ENCODE data around the gene LRRN2.
"Not testable (repeated sequence)": the region's sequence is repeated elsewhere in the genome, so short reads cannot be mapped to it uniquely, and the experiment has no call there.

LRRN2 gene

DNA sequence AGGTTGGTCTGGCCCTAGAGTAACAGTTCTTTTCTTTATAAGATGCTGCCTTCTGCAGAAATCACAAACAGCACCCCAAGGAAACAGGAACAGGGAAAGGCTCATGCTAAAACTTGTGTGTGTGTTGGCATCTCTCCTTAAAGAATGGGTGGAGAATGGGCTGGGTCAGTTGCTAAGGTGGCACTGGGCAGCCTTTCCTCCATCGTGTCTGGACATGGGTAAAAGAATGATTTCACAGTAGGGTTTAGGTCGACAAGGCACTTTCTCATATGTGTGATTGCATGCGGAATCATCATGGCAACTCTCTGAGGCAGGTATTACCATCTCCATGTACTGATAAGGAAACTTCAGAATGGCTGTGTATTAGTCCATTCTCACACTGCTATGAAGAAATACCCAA lies 40.3 kb downstream of the LRRN2 start:
- ChIA-PET CTCF (interaction anchor here (1.6 kb wide), 1 partner anchor 9 kb away, joined by 4 read pairs; no protein-coding TSS in a partner anchor), POLR2A (no interaction called here)
- TF ChIP-seq, protein P1, sequence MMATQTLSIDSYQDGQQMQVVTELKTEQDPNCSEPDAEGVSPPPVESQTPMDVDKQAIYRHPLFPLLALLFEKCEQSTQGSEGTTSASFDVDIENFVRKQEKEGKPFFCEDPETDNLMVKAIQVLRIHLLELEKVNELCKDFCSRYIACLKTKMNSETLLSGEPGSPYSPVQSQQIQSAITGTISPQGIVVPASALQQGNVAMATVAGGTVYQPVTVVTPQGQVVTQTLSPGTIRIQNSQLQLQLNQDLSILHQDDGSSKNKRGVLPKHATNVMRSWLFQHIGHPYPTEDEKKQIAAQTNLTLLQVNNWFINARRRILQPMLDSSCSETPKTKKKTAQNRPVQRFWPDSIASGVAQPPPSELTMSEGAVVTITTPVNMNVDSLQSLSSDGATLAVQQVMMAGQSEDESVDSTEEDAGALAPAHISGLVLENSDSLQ (IDR thresholded peaks at IDR 0.05) = no peak
- no peak for TF ChIP-seq LEF1 (IDR thresholded peaks at IDR 0.05; ENCODE audit: borderline replicate concordance)
- no peak for TF ChIP-seq SUZ12 (IDR thresholded peaks at IDR 0.05)
- TF ChIP-seq NFRKB (IDR thresholded peaks at IDR 0.05) = no peak
- no peak for DNase-seq (ENCODE audit: extremely low spot score)

DNA sequence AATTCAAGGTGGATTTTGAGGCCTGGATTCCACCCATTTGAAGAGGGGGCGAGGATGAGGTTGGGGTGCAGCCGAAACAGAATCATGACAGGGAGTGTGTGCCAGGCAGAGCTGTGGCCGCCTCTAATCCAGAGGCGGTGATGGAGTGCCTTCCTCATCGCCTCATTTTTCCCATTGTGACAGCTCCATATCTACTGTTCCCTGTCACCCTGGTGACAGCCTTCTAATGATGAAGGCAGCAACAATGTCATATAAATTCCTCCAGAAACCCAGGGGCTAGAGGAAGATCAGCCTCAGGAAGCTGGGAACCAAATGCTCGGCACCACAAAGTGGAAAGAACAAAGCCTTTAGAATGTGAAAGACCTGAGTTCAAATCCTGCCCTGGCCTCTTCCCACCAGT lies 42.0 kb downstream of the LRRN2 start:
- no peak for TF ChIP-seq FOXA1 (IDR thresholded peaks at IDR 0.05)
- DNase-seq (ENCODE audit: extremely low spot score) = no peak
- POLR2A ChIA-PET = no interaction called here
- CTCF ChIA-PET = interaction anchor here (1.0 to 1.6 kb wide), 2 partner anchors 11 to 75 kb away, joined by 3 to 4 read pairs; no protein-coding TSS in a partner anchor

DNA sequence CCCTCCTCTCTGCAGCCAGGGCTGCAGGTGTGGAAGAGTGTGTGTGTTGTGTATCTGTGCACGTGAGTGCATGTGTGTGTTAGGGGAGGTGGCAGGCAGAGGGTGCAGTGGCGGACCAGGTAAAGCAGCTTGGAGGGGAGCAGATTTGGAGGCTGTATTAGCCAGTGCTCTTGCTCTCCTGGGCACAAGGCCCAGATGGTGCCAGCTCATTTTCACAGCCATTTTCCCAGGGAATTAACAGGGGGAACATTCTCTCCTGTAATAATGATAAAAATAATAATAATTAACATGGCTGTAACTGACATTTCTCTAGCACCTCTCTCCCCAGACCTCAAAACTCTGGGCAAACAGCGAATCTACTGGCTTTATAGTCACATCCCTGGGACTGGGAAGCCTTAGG lies 43.6 kb downstream of the LRRN2 start:
- ChIA-PET CTCF (interaction anchor here (0.8 kb wide), 1 partner anchor 149 kb away, joined by 3 read pairs; no protein-coding TSS in a partner anchor), POLR2A (no interaction called here)
- no peak for DNase-seq (ENCODE audit: extremely low spot score)
- TF ChIP-seq NFRKB (IDR thresholded peaks at IDR 0.05) = no peak
- TF ChIP-seq ELF4 (IDR thresholded peaks at IDR 0.05) = no peak

DNA sequence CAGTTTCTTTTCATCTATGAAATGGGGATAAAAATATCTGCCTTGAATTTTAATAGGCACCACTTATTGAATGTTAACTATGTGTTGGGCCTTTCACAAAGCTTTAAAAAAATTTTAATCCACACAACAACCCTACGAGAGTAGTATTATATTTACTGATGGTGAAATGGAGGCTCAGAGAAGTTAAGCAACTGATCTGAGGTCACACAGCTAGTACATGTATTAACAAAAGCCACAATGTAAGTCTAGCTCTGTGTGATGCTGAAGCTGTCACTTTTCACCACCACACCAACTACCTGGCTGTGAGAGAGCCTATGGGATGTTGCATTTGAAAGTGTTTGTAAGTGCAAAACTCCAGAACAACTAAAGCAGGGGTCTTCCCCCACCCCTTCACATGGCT lies 44.1 kb downstream of the LRRN2 start:
- POLR2A ChIA-PET = no interaction called here
- DNase-seq (ENCODE audit: extremely low spot score) = no peak
- CTCF ChIA-PET = no interaction called here
- no peak for TF ChIP-seq CTBP1 (IDR thresholded peaks at IDR 0.05; ENCODE audit: borderline replicate concordance)
- no peak for TF ChIP-seq BHLHE40 (IDR thresholded peaks at IDR 0.05; ENCODE audit: borderline replicate concordance)
- no peak for TF ChIP-seq ZNF384 (IDR thresholded peaks at IDR 0.05)
- TF ChIP-seq FOXM1 (IDR thresholded peaks at IDR 0.05; ENCODE audit: borderline replicate concordance) = no peak
- no peak for TF ChIP-seq TARDBP (IDR thresholded peaks at IDR 0.05)
- no peak for TF ChIP-seq FOXA1 (IDR thresholded peaks at IDR 0.05)
- TF ChIP-seq L3MBTL2 (conservative IDR thresholded peaks at IDR 0.05) = no peak
- TF ChIP-seq SUZ12 (IDR thresholded peaks at IDR 0.05) = no peak
- no peak for TF ChIP-seq LEF1 (IDR thresholded peaks at IDR 0.05; ENCODE audit: borderline replicate concordance)
- TF ChIP-seq HDGF (IDR thresholded peaks at IDR 0.05; ENCODE audit: borderline replicate concordance) = no peak
- TF ChIP-seq SP1 (IDR thresholded peaks at IDR 0.05) = no peak
- TF ChIP-seq FOXK2 (IDR thresholded peaks at IDR 0.05) = no peak

DNA sequence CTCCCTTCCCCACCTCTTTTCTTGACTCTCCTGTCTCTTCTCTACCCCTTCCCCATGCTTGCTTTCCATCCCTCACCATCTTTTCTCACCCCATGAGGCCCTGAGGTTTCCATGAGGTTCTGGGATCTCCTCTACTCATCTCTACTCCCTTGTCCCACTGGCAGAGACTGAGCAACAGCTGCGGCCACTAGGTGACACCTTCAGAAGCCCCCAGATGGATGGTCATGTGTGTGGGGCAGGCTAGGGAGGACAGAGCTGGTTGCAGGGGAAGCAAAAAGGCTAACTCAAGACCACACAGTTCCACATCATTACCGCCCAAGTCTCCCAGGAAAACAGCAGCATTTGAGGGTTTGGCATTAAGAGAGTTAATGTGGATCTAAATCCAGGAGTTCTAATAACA lies 45.0 kb downstream of the LRRN2 start:
- ChIA-PET POLR2A (no interaction called here), CTCF (no interaction called here)
- no peak for DNase-seq (ENCODE audit: extremely low spot score)
- TF ChIP-seq LEF1 (IDR thresholded peaks at IDR 0.05; ENCODE audit: borderline replicate concordance) (no peak), HDGF (IDR thresholded peaks at IDR 0.05; ENCODE audit: borderline replicate concordance) (no peak), ELF4 (IDR thresholded peaks at IDR 0.05) (no peak), SUZ12 (IDR thresholded peaks at IDR 0.05) (no peak)

DNA sequence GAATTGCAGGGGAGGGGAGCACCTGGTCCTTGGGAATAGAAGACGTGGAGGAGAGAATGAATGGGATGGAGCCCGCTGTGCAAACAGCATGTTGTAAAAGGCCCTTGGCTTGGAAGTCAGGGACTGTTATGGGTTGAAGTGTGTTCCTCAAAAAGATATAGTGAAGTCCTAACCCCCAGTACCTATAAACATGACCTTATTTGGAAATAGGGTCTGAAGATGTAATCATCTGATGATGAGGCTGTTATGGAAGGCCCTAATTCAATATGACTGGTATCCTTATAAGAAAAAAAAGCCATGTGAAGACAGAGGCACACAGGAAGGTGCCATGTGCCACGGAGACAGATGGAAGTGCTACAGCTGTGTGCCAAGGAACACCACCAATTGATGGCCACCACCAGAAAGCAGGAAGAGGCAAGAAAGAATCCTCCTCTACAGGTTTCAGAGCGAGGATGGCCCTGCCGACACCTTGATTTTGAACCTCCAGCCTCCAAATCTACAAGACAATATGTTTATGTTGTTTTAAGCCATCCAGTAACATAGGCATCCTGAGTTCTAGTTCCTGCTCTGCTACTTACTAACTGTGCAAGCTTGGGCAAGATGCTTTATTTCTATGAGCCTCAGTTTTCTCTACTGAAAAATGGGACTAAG lies 51.2 kb downstream of the LRRN2 start:
- TF ChIP-seq ELF4 (IDR thresholded peaks at IDR 0.05) (no peak), L3MBTL2 (conservative IDR thresholded peaks at IDR 0.05) (no peak), SUZ12 (IDR thresholded peaks at IDR 0.05) (no peak), SP1 (IDR thresholded peaks at IDR 0.05) (no peak), BHLHE40 (IDR thresholded peaks at IDR 0.05; ENCODE audit: borderline replicate concordance) (no peak), ARNT (IDR thresholded peaks at IDR 0.05) (no peak), HDGF (IDR thresholded peaks at IDR 0.05; ENCODE audit: borderline replicate concordance) (no peak), FOXA1 (IDR thresholded peaks at IDR 0.05) (no peak), NFRKB (IDR thresholded peaks at IDR 0.05) (no peak), CTBP1 (IDR thresholded peaks at IDR 0.05; ENCODE audit: borderline replicate concordance) (no peak), FOXM1 (IDR thresholded peaks at IDR 0.05; ENCODE audit: borderline replicate concordance) (no peak), TARDBP (IDR thresholded peaks at IDR 0.05) (no peak), ZNF384 (IDR thresholded peaks at IDR 0.05) (no peak), FOXK2 (IDR thresholded peaks at IDR 0.05) (no peak), LEF1 (IDR thresholded peaks at IDR 0.05; ENCODE audit: borderline replicate concordance) (no peak)
- TF ChIP-seq, protein P1 (IDR thresholded peaks at IDR 0.05) = no peak
- POLR2A ChIA-PET = no interaction called here
- no peak for DNase-seq (ENCODE audit: extremely low spot score)
- CTCF ChIA-PET = no interaction called here

DNA sequence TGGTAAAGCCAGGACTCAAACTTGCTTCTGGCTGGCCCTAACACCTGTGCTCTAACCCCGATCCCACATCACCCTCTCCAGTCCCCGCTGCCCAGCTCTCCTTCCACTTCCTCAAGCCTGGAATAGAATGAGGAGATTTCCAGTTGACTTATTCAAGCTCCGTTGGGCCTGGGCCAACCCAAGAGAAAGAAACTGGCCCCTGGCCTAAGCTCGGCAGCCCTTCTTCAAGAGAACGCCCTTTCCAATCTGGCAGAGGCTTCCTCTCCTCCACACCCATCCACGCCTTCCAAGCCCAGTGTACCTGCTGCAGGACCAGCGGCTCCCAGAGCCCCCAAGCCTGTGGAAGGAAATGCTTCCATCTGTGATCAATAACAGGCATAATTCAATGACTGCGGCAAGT lies 51.9 kb downstream of the LRRN2 start:
- DNase-seq (ENCODE audit: extremely low spot score) = no peak
- POLR2A ChIA-PET = no interaction called here
- no peak for TF ChIP-seq FOXA1 (IDR thresholded peaks at IDR 0.05)
- CTCF ChIA-PET = no interaction called here

DNA sequence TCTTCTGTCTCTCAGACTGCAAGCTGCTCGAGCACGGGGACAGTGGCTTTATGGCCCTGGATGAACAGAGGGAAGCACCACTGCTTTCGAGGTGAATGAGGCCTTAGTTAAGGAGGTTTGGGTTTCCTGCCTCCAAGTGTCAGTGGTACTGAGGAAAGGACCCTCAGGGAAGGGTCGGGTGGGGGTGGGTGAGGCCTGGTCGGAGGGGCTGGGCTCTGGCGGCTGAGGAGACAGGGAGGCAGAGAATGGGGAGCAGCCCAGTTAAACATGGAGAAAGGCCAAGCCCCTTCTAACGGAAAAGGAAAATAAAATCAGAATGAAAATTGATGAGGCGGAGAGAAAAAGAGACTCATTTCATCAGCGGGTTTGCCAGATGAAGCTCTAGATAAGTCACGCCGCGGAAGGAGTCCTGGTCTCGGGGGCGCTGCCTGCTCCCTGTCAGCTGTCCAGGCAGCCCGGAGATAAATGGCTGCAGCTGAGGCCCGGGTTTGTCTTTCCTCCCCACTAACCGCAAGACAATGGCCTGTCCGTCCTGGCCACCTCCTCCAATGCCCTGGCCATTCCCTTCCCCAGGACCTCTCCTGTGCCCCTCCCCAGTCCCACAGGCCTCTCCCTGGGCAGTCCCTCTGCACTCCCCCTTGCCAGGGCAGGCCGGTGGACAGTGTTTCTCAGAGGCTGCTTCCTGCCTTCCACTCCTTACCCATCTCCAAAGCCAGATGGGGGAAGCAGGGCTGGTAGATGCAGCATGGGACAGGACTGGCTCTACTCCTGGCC lies 55.2 kb downstream of the LRRN2 start:
- TF ChIP-seq ELF4 (IDR thresholded peaks at IDR 0.05) (no peak), FOXA1 (IDR thresholded peaks at IDR 0.05) (no peak), SUZ12 (IDR thresholded peaks at IDR 0.05) (no peak), FOXK2 (IDR thresholded peaks at IDR 0.05) (no peak), HDGF (IDR thresholded peaks at IDR 0.05; ENCODE audit: borderline replicate concordance) (no peak), CTBP1 (IDR thresholded peaks at IDR 0.05; ENCODE audit: borderline replicate concordance) (no peak), SP1 (IDR thresholded peaks at IDR 0.05) (no peak), TARDBP (IDR thresholded peaks at IDR 0.05) (no peak), BHLHE40 (IDR thresholded peaks at IDR 0.05; ENCODE audit: borderline replicate concordance) (no peak), NFRKB (IDR thresholded peaks at IDR 0.05) (no peak)
- POLR2A ChIA-PET = no interaction called here
- DNase-seq (ENCODE audit: extremely low spot score) = no peak
- CTCF ChIA-PET = interaction anchor here (0.6 kb wide), 1 partner anchor 134 kb away, joined by 3 read pairs; no protein-coding TSS in a partner anchor

DNA sequence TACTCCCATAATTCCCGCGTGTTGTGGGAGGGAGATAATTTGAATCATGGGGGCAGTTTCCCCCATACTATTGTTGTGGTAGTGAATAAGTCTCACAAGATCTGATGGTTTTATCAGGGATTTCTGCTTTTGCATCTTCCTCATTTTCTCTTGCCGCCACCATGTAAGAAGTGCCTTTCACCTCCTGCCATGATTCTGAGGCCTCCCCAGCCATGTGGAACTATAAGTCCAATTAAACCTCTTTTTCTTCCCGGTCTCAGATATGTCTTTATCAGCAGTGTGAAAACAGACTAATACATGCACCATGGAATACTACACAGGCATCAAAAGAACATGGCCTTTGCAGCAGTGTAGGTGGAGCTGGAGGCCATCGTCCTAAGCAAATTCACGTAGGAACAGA lies 56.1 kb downstream of the LRRN2 start:
- DNase-seq (ENCODE audit: extremely low spot score); POLR2A ChIA-PET; CTCF ChIA-PET: not testable (repeated sequence)
